Caco-2 (cell line): ENCODE data around the gene TJP3. TPM values are rescaled to one million over a fixed set of nuclear protein-coding genes. Genes with fewer than 3 reads are reported as not detected.

ENCODE experiments used
- BruUV-seq: library from RNA; stranded (reverse); fragments of 400-500 nt; replicated peaks from 2 replicates; lab custom pipeline; 2021; lab: Mats Ljungman, UMichigan
- CTCF ChIA-PET: fragments of 300-600 bp; sonication (Branson Sonifier 250); formaldehyde crosslinking; loops from one replicate; lab custom pipeline; 2022; ENCODE audit warnings: antibody characterized with exemption; lab: Charles Lee
- POLR2A ChIA-PET: fragments of 300-600 bp; sonication (Branson Sonifier 250); formaldehyde crosslinking; loops from one replicate; lab custom pipeline; 2022; ENCODE audit warnings: antibody characterized with exemption; lab: Charles Lee
- DNase-seq, 2 experiments: peaks; one replicate each; pipeline versions ENCODE4 v3.0.0 to v3.0.0-alpha.2; 2020 to 2022
- H3K27me3 ChIP-seq: replicated peaks from 2 replicates; pipeline ENCODE4 v1.6.0; 2011; ENCODE audit warnings: low read length; ENCODE audit not compliant: control insufficient read depth, insufficient read depth
- H3K36me3 ChIP-seq: 2 replicates; pipeline ENCODE4 v1.5.1; 2011; ENCODE audit warnings: low read length; ENCODE audit not compliant: control insufficient read depth, insufficient read depth
- H3K4me1 ChIP-seq: fragments of 250-450 bp; sonication (Bioruptor Pico); 2 replicates; pipeline ENCODE4 v1.5.1; 2020; ENCODE audit warnings: mild to moderate bottlenecking
- H3K4me3 ChIP-seq: 2 replicates; pipeline ENCODE4 v1.5.1; 2011; ENCODE audit warnings: low read depth, mild to moderate bottlenecking, control low read depth, low read length
- H3K9me3 ChIP-seq: fragments of 250-450 bp; sonication (Bioruptor Pico); 2 replicates; pipeline ENCODE4 v1.5.1; 2020; ENCODE audit warnings: mild to moderate bottlenecking, moderate library complexity
- H3K27ac Mint-ChIP-seq: one replicate; pipeline ENCODE4 v1.8.0; 2022; ENCODE audit warnings: mixed read lengths; ENCODE audit not compliant: unreplicated experiment
- H3K27me3 Mint-ChIP-seq: one replicate; pipeline ENCODE4 v1.8.0; 2022; ENCODE audit warnings: mixed read lengths; ENCODE audit not compliant: insufficient read depth, unreplicated experiment
- H3K36me3 Mint-ChIP-seq: one replicate; pipeline ENCODE4 v1.8.0; 2022; ENCODE audit warnings: mild to moderate bottlenecking, mixed read lengths; ENCODE audit not compliant: insufficient read depth, unreplicated experiment
- H3K4me1 Mint-ChIP-seq: one replicate; pipeline ENCODE4 v1.8.0; 2022; ENCODE audit warnings: low read depth, mixed read lengths; ENCODE audit not compliant: unreplicated experiment
- H3K4me3 Mint-ChIP-seq: one replicate; pipeline ENCODE4 v1.8.0; 2022; ENCODE audit warnings: mild to moderate bottlenecking, moderate library complexity, mixed read lengths; ENCODE audit not compliant: unreplicated experiment
- H3K9me3 Mint-ChIP-seq: one replicate; pipeline ENCODE4 v1.8.0; 2022; ENCODE audit warnings: mixed read lengths; ENCODE audit not compliant: unreplicated experiment
- intact Hi-C: fragments of 100-400 bp; cut with micrococcal nuclease; formaldehyde crosslinking; loops from one replicate; pipeline ENCODE4 v1.10.0; 2022; ENCODE audit not compliant: unreplicated experiment
- total RNA-seq: library from RNA; stranded (reverse); gene quantifications from 2 replicates; pipeline ENCODE4 v1.2.3, GENCODE V29; 2022
- TF ChIP-seq, protein P1 (sequence below), 2 experiments: fragments of 200-600 bp in 1 of 2; IDR thresholded peaks; 1 replicate in 1 of 2; 2 replicates in 1 of 2; pipeline versions ENCODE4 v1.5.1 to v1.8.0; 2011 to 2022; ENCODE audit warnings: antibody characterized with exemption in 1 of 2, control low read depth in 1 of 2, inconsistent platforms in 1 of 2, low read depth in 1 of 2, low read length in 1 of 2, mild to moderate bottlenecking in 1 of 2, moderate library complexity in 1 of 2; ENCODE audit not compliant: insufficient read depth in 1 of 2, severe bottlenecking in 1 of 2, unreplicated experiment in 1 of 2

The TJP3 gene
- total RNA-seq, 1 experiment from 2014 or later: 83.6 TPM

DNA sequence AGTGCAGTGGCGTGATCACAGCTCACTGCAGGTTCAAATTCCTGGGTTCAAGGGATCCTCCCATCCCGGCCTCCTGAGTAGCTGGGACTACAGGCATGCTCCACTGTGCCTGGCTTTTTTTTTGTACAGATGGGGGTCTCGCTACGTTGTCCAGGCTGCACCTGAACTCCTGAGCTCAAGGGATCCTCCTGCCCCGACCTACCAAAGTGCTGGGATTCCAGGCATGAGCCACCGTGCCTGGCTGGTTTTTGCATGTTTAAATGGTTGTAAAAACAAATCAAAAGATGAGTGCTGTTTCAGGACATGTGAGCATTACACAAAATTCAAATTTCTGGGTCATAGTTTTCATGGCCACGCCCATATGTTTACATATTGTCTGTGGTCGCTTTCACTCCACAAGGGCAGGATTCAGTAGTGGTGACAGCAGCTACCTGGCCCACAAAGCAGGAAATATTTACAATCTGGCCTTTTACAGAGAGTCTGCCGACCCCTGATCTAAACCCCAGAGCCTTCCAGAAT lies 72.7 kb downstream of the TJP3 start:
- H3K4me3 ChIP-seq: no peak overlapping the region
- H3K36me3 ChIP-seq: no peaks in the 10 kb centered on the region
- TF ChIP-seq, protein P1, sequence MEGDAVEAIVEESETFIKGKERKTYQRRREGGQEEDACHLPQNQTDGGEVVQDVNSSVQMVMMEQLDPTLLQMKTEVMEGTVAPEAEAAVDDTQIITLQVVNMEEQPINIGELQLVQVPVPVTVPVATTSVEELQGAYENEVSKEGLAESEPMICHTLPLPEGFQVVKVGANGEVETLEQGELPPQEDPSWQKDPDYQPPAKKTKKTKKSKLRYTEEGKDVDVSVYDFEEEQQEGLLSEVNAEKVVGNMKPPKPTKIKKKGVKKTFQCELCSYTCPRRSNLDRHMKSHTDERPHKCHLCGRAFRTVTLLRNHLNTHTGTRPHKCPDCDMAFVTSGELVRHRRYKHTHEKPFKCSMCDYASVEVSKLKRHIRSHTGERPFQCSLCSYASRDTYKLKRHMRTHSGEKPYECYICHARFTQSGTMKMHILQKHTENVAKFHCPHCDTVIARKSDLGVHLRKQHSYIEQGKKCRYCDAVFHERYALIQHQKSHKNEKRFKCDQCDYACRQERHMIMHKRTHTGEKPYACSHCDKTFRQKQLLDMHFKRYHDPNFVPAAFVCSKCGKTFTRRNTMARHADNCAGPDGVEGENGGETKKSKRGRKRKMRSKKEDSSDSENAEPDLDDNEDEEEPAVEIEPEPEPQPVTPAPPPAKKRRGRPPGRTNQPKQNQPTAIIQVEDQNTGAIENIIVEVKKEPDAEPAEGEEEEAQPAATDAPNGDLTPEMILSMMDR (IDR thresholded peaks at IDR 0.05; ENCODE audit: insufficient read depth in 1 of 2, low read depth in 1 of 2, low read length in 1 of 2, severe bottlenecking in 1 of 2, unreplicated experiment in 1 of 2): no peak
- CTCF ChIA-PET: no interaction called here
- no peaks in the 10 kb centered on the region for H3K4me1 ChIP-seq
- POLR2A ChIA-PET: interaction anchor here (1.1 kb wide), 1 partner anchor 18 kb away, joined by 3 read pairs; the partner anchor contains the start of gene MRPL54
- peaks cover 19% of the 10 kb centered on the region; the same call in 1 of the 2 replicates for H3K9me3 ChIP-seq
- DNase-seq: no peak
- no peaks in the 10 kb centered on the region for H3K36me3 Mint-ChIP-seq
- no peaks in the 10 kb centered on the region for H3K27me3 Mint-ChIP-seq
- BruUV-seq: no TSS peak
- no peak overlapping the region for H3K27ac Mint-ChIP-seq
- no peaks in the 10 kb centered on the region for H3K4me1 Mint-ChIP-seq
- H3K9me3 Mint-ChIP-seq: peaks cover 11% of the 10 kb centered on the region
- intact Hi-C loops: no loop called here
- no peaks in the 10 kb centered on the region for H3K27me3 ChIP-seq
- H3K4me3 Mint-ChIP-seq: no peak overlapping the region

DNA sequence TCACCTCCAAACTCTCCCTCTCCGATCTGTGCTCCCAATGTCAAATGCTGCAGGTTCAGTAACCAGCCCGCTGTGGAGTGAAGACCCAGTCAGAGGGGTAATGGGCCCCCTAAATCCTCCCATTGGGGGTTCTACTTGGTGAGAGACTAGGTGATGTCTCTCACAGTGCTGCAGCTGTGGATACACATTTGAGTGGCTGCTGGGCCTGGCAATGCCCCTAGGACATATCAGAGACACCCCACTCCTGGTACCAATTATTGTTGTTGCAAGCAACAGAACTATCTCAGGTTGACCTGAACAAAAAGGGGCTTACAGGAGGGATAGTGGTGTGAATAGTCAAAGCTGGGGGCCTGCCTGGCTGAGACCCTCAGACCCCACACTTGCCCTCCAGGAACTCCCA lies 73.4 kb downstream of the TJP3 start:
- no TSS peak for BruUV-seq
- CTCF ChIA-PET: no interaction called here
- Histone ChIP-seq H3K36me3 (no peaks in the 10 kb centered on the region), H3K4me1 (no peaks in the 10 kb centered on the region), H3K27me3 (no peaks in the 10 kb centered on the region), H3K4me3 (no peak overlapping the region), H3K9me3 (peaks cover 19% of the 10 kb centered on the region; the same call in 1 of the 2 replicates)
- no peak for DNase-seq
- TF ChIP-seq, protein P1 (IDR thresholded peaks at IDR 0.05; ENCODE audit: insufficient read depth in 1 of 2, low read depth in 1 of 2, low read length in 1 of 2, severe bottlenecking in 1 of 2, unreplicated experiment in 1 of 2): no peak
- intact Hi-C loops: no loop called here
- Mint-ChIP-seq H3K27me3 (no peaks in the 10 kb centered on the region), H3K4me1 (no peaks in the 10 kb centered on the region), H3K4me3 (no peak overlapping the region), H3K9me3 (peaks cover 11% of the 10 kb centered on the region), H3K36me3 (no peaks in the 10 kb centered on the region), H3K27ac (no peak overlapping the region)
- POLR2A ChIA-PET: no interaction called here

DNA sequence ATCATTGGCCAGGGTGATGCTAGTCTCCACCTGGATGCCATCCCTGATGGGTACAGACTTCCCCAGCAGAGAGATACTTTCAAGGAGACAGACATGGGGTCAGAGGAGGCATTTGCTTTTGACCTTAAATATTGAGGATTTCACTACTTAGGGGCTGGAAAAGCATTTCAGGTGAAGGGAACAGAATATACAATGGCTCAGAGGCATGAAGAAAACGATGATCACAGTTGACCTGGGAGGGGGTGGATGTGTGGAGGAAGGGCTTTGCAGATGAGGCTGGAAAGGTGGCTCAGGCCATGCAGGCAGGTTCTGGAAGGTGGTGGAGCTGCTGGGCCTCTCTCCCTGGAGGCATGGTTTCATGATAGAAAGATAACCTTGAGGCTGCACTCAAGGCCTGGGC lies 74.1 kb downstream of the TJP3 start:
- Mint-ChIP-seq H3K4me3 (no peak overlapping the region), H3K9me3 (peaks cover 11% of the 10 kb centered on the region)
- H3K4me1 ChIP-seq: no peaks in the 10 kb centered on the region

More for the DNA sequence above, 74.1 kb downstream of the TJP3 start:
- CTCF ChIA-PET: no interaction called here
- H3K36me3 Mint-ChIP-seq: no peaks in the 10 kb centered on the region
- no peaks in the 10 kb centered on the region for H3K27me3 Mint-ChIP-seq
- Histone ChIP-seq H3K27me3 (no peaks in the 10 kb centered on the region), H3K36me3 (no peaks in the 10 kb centered on the region), H3K4me3 (no peak overlapping the region), H3K9me3 (peaks cover 19% of the 10 kb centered on the region; the same call in 1 of the 2 replicates)
- TF ChIP-seq, protein P1 (IDR thresholded peaks at IDR 0.05; ENCODE audit: insufficient read depth in 1 of 2, low read depth in 1 of 2, low read length in 1 of 2, severe bottlenecking in 1 of 2, unreplicated experiment in 1 of 2): no peak
- H3K4me1 Mint-ChIP-seq: no peaks in the 10 kb centered on the region
- DNase-seq: no peak
- no peak overlapping the region for H3K27ac Mint-ChIP-seq
- no TSS peak for BruUV-seq
- intact Hi-C loops: no loop called here
- POLR2A ChIA-PET: no interaction called here
